Activated T-helper 1 cell treated with anti-CD3 and anti-CD28 coated beads, Interleukin-2, amount 50 U/mL, for 16 hours (primary cell): ENCODE data around the gene SIPA1L3.
"Not testable (repeated sequence)": the region's sequence is repeated elsewhere in the genome, so short reads cannot be mapped to it uniquely, and the experiment has no call there.

Experiments
- DNase-seq, 2 donors: peaks; one replicate each; pipeline ENCODE4 v3.0.0-alpha.2; 2020; ENCODE audit warnings: low read depth in 1 of 2, low spot score in 1 of 2

The SIPA1L3 gene

GRCh38 chr19:38206928-38207327 lies 299.9 kb downstream of the SIPA1L3 start:
- DNase-seq, result no peak

DNA sequence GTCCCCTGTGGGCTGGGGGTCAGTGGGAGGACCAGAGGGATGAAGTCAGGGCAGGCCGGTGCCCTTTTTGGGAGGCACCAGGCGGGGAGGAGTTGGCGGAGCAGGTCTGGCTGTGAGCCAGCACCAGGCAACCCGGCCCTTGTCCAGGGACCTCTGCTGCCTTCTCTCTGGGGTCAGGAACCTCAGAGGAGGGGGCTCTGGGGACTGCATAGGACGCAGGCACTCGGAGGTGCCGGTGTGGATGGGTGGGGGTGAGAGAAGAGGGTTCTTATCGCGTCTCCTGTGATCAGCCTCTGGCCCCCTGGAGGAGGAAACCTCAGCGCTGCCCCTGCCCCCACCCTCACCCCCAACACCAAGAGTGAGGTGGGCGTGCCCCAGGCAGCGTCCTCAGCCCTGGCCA lies 300.5 kb downstream of the SIPA1L3 start:
- no peak for DNase-seq

DNA sequence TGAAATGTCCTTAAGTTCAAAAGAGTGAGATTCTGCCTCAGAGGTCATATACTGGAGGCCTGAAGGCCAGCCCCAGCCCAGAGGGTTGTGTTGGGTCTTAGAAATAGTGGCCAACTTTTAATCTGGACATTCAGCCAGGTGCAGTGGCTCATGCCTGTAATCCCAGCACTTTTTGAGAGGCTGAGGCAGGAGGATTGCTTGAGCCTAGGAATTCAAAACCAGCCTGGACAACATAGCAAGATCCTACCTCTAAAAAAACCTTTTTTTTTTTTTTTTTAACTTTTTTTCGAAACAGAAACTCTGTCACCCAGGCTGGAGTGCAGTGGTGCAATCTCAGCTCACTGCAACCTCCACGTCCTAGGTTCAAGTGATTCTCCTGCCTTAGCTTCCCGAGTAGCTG lies 301.6 kb downstream of the SIPA1L3 start:
- no peak for DNase-seq

GRCh38 chr19:38209152-38209551 lies 302.1 kb downstream of the SIPA1L3 start:
- DNase-seq, result no peak

- DNase-seq, result no peak
Measured at GRCh38 chr19:38209671-38210457, 302.9 kb downstream of the SIPA1L3 start.

GRCh38 chr19:38210458-38210987 lies 303.5 kb downstream of the SIPA1L3 start:
- DNase-seq, result no peak

DNA sequence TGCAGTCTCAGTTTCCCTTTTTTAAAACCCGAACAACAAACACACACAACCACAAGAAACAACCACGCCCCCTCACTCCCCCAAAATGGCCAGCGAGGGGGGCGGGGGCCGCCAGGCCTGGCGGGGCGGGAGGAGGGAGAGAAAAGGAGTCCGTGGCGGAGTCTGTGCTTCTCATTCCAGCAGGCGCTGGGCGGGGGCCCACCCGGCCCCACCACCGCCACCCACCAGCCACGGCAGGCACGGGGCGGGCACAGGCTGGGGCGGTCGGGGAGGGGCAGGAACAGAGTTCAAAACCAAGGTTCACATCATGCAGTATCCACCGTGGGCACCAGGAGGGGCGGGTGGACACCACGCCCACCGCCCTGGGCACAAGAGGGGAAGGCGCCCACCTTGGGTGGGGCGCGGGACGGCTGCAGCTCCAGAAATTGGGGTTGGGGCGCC lies 304.2 kb downstream of the SIPA1L3 start:
- no peak for DNase-seq

- DNase-seq, result no peak
Measured at GRCh38 chr19:38211766-38212165, 304.8 kb downstream of the SIPA1L3 start.

GRCh38 chr19:38213469-38213868 lies 306.5 kb downstream of the SIPA1L3 start:
- DNase-seq, result no peak

DNA sequence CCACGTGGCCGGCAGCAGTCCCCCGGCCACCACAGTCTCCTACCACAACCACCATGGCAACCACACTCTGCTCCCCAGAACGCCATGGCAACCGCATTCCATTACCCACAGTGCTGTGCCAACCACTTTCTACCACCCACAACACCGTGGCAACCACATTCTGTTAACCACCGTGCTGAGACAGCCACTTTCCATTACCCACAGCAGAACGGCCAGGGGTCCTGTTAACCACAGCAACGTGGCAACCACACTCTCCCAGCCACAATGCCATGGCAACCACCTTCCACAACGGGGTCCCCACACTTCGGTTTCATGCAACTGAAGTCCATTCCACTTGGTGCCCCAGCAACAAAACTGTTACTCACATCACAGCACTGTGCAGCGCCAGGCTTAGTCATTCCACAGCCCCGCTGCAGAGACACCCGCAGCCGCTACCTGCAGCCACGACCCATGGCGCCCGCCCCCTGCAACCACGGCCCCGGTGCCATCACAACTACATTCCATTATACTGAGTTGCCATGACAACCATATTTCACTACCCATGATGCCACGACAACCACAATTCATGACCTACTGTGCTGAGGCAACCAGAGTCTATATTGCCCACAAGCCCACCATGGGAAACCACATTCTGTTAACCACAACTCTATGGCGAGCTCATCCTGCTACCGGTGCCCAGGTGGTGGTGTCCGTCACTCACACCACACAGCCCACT lies 307.1 kb downstream of the SIPA1L3 start:
- DNase-seq, result peak in 1 of 2 donors; percentile 36

GRCh38 chr19:38216785-38217641 lies 310.0 kb downstream of the SIPA1L3 start:
- DNase-seq, result no peak

- no peak for DNase-seq
Measured at GRCh38 chr19:38218204-38218603, 311.2 kb downstream of the SIPA1L3 start.

- DNase-seq, result no peak
Measured at GRCh38 chr19:38219221-38219620, 312.2 kb downstream of the SIPA1L3 start.

DNA sequence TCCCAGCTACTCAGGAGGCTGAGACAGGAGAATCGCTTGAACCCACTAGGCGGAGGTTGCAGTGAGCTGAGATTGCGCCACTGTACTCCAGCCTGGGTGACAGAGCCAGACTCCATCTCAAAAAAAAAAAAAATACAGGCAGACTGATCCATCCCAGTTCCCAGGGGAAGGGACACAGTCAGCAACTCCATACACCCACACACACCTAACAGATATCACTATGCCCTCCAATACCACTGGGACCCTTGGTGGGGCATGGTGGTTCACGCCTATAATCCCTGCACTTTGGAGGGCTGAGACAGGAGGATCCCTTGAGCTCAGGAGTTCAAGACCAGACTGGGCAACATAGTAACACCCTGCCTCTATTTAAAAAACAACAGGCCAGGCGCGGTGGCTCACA lies 314.4 kb downstream of the SIPA1L3 start:
- no peak for DNase-seq

DNA sequence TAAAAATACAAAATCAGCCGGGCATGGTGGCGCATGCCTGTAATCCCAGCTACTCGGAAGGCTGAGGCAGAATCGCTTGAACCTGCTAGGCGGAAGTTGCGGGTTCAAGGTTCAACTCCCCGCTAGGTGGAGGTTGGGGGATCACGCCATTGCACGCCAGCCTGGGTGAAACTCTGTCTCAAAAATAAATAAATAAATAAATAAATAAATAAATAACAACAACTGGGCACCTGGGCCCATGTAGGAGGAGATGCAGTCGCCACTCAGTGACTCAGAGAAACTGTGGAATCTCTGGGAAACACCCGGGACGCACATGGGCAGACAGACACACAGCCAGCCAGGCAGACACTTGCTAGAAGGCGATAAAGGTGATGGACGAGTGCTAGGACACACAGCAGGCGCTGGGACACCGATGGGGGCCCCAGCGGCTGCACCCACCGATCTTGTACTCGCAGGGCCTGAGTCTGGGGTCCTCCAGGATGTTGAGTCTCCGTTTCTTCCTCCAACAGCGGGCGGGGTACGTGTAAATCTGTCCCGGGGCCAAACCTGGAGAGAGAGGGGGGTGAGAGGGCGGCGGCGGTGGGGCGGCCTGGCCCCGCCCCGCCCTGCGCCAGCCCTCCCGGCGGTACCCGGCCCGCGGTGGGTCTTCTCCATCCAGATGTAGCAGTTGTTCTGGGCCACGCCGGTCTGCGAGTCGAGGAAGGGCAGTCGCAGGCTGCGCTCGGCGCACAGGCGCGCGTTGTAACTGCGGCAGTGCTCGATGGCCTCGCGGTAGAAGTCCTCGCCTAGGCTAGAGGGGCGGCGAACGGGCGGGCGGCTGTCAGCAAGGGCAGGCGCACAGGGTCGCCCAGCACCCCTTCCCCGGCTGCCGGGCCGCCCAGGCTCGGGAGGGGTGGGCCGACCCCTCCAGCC lies 315.2 kb downstream of the SIPA1L3 start:
- no peak for DNase-seq

DNA sequence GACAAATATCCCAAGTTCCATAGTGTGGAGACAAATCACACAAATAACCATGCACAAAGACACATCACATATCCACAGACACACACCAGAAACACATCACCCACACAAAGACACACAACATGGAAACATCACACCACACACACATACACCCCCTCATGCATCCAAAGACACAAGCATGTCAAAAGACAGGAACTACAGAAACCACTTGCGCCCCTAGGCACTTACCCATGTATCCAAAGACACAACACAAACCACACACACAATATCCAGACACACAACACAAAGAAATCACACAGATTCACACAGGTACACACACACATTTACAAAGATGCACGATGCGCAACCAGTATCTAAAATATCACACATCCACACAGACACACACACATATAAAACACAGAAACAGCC lies 316.1 kb downstream of the SIPA1L3 start:
- no peak for DNase-seq

DNA sequence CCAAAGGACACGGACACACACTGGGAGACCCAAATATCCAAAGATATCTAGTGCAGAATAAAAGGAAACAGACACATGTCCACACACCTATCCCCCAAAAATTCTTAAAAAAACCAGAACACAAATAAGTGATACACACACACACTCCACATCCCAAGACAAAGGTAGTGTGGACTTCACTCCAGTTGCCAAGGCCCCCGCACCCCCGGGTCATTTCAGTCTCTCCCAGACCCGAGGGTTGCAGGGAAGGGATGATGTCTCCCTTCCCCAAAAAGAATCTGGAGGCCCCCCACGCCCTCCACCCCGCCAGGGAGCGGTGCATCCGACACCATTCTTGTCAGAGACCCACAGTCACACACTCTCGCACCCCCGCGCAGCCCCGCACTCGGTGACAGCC lies 316.6 kb downstream of the SIPA1L3 start:
- DNase-seq, result no peak

- DNase-seq, result peak in 1 of 2 donors; percentile 28
Measured at GRCh38 chr19:38224014-38224862, 317.2 kb downstream of the SIPA1L3 start, which contains the start of gene DPF1. DPF1 (minus strand) TSS chr19:38224222; CDS start chr19:38224142, 80 bp downstream.

DNA sequence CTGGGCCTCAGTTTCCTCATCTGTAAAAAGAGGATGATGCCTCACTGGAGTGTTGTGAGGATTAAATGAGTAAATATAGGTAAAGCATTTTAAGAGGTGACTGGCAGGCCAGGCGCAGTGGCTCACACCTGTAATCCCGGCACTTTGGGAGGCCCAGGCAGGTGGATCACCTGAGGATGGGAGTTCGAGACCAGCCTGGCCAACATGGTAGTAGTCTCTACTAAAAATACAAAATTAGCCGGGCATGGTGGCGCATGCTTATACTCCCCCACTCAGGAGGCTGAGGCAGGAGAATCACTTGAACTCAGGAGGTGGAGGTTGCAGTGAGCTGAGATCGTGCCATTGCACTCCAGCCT lies 317.8 kb downstream of the SIPA1L3 start:
- DNase-seq, result not testable (repeated sequence)
